OCI-LY1 (cell line): ENCODE results near the gene MARCHF5.

Source experiments
- EZH2 ChIP-seq: fragments of 200-600 bp; sonication (generic), shearing (Covaris generic); IDR thresholded peaks from 2 replicates; pipeline ENCODE4 v1.8.0; 2017; ENCODE audit warnings: borderline replicate concordance, mixed run types, mild to moderate bottlenecking, antibody characterized with exemption, low read length, moderate library complexity, mixed read lengths
- TF ChIP-seq, protein P1 (sequence below): fragments of 200-600 bp; sonication (generic), shearing (Covaris generic); IDR thresholded peaks from 2 replicates; pipeline ENCODE4 v1.5.1; 2017; ENCODE audit warnings: mild to moderate bottlenecking, antibody characterized with exemption, low read length, moderate library complexity, mixed read lengths

DNA sequence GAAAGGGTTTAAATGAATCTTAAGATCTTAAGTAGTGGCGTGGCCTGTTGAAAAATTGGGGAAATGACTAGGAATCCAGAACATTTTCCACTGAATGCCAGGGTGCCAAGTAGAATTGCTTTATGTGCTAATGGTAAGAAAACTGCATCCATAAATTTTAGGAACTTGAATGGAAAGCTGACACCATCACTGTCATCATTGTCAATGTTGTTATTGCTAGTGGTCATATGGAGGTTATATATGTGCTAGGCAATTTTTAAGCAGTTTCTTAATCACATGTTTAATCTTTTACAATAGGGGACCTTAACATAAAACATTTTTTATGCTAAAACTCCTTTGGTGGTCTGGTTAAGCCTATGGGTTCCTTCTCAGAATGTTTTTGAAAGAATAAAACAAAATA lies 13.1 kb downstream of the MARCHF5 start:
- TF ChIP-seq, protein P1, sequence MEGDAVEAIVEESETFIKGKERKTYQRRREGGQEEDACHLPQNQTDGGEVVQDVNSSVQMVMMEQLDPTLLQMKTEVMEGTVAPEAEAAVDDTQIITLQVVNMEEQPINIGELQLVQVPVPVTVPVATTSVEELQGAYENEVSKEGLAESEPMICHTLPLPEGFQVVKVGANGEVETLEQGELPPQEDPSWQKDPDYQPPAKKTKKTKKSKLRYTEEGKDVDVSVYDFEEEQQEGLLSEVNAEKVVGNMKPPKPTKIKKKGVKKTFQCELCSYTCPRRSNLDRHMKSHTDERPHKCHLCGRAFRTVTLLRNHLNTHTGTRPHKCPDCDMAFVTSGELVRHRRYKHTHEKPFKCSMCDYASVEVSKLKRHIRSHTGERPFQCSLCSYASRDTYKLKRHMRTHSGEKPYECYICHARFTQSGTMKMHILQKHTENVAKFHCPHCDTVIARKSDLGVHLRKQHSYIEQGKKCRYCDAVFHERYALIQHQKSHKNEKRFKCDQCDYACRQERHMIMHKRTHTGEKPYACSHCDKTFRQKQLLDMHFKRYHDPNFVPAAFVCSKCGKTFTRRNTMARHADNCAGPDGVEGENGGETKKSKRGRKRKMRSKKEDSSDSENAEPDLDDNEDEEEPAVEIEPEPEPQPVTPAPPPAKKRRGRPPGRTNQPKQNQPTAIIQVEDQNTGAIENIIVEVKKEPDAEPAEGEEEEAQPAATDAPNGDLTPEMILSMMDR: no peak
- TF ChIP-seq EZH2: no peak
